Skeletal muscle cell (primary cell): Measurements from ENCODE around the gene CFAP57.
A peak's percentile ranks its signal among the peaks of the same experiment; 100 is the strongest.

Source experiments
- DNase-seq: peaks from one replicate; pipeline ENCODE4 v3.0.0-alpha.2; 2010; ENCODE audit warnings: low read depth
- H3K4me3 ChIP-seq: 2 replicates; pipeline ENCODE4 v1.5.1; 2011; ENCODE audit warnings: low read depth, mild to moderate bottlenecking, control low read depth, low read length, moderate library complexity

CFAP57 gene

DNA sequence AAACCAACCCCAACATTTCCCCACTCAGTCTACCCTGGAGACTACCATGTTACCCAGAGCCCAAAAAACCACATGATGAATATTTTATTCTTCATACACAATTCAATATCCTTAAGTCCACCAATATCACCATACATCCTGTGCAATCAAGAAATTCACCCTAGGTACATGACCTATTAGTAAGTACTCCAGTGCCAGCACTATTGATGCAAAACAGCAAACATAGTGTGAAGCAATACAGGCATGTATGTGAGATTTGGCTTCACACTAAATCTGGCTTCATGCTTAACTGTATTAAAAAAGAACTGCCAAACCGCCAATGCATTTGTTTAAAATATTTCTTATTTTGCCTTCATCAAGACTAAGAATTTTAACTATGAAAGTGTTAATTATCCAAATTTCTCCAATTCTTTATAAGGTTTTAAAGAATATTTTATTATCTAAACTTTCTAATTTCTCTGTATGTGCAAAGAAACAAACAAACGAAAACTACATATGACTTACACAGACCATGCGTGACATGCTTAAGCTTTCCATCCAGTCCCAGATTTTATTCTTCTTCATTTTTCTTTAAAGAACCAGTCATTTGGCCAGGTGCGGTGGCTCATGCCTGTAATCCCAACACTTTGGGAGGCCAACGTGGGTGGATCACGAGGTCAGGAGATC, 75.3 kb downstream of the CFAP57 start:
- no peak for DNase-seq
- no peak overlapping the region for H3K4me3 ChIP-seq

DNA sequence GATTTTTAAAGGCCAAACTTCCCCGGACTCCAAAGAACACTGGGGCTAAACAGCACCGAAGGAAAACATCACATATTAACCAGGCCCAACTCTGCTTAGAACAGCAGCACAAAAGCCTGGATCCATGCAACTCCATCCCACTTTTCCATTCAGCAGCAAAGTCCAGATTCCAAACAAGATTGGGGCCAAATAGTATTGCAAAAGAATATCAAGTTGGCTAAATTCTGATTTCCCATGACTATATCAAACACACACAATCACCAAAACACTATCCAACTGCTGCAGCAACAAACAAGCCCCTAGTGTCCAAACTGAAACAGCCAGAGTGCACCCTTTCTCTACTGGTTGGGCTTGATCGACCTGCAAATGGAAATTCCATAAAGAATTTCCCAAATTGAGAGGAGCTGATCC, 78.2 kb downstream of the CFAP57 start:
- DNase-seq: no peak
- no peak overlapping the region for H3K4me3 ChIP-seq

DNA sequence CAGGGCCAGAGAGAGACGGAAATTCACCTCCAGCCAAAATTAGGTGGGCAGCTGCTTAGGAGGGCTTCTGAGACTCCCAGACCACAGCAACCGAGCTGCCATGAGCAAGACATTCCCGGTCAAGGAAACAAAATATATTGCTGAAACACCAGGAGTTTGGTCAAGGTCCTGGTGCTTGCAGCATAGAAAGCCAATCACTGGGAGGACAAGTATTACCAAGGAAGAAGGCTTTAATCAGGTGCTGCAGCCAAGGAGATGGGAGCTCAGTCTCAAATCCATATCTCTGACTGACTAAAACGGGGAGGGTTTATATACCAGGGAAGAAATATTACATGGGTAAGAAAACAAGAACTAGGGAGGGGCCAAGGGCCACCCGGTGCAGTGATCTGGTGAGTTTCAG, 78.9 kb downstream of the CFAP57 start:
- DNase-seq: no peak
- no peak overlapping the region for H3K4me3 ChIP-seq

DNA sequence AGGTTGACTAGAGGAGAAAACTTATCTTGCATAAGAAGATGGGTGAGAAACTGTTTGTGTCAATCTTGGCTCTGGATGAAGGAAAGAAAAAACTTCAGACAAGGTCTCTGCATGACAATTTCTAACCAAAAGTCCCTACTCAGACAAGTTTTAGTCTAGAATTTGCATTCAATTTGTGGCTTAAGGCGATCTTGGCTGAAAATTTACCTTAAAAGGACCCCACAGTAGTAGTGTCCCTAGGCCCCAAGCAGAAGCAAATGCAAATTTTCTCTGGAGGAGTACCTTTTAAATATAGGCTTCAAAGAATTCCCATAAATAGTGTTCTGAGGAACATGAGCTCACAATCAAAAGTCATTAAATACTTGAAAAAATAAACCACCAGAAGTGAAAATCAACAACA, 80.1 kb downstream of the CFAP57 start:
- no peak for DNase-seq
- H3K4me3 ChIP-seq: no peak overlapping the region

DNA sequence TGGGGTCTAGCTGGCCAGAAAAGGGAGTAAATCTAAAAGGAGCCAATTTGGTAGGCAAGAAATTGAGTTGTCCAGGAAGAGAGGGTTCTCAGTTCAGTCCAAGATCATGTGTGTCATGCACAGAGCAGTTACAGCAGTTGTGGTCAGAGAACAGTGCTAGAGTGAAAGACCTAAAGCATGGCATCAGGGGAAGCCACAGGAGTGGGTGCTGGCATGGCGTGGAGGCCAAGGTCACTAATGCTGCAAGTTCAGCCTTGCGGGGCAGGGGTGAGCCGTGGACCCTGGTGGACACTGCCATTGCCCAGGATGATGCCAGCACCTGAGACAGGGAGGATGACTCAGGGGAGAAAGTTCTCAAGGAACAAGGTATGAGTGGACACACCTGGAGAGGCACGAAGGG, 81.0 kb downstream of the CFAP57 start:
- no peak for DNase-seq
- H3K4me3 ChIP-seq: no peak overlapping the region

DNA sequence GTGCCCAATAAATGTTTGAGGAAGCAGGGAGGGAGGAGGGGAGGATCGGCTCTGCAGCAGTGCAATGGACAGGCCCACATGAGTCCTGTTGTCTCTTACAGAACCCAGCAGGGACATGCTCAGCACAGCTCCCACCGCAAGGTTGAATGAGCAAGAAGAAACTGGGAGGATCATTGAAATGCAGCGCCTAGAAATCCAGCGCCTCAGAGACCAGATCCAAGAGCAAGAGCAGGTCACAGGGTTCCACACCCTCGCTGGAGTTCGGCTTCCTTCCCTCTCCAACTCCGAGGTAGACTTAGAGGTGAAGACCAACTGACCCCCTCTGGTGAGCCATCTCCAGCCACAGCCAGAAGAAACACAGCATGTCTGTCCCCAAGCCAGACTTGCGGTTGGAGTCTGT, 81.7 kb downstream of the CFAP57 start:
- DNase-seq: no peak
- H3K4me3 ChIP-seq: no peak overlapping the region

DNA sequence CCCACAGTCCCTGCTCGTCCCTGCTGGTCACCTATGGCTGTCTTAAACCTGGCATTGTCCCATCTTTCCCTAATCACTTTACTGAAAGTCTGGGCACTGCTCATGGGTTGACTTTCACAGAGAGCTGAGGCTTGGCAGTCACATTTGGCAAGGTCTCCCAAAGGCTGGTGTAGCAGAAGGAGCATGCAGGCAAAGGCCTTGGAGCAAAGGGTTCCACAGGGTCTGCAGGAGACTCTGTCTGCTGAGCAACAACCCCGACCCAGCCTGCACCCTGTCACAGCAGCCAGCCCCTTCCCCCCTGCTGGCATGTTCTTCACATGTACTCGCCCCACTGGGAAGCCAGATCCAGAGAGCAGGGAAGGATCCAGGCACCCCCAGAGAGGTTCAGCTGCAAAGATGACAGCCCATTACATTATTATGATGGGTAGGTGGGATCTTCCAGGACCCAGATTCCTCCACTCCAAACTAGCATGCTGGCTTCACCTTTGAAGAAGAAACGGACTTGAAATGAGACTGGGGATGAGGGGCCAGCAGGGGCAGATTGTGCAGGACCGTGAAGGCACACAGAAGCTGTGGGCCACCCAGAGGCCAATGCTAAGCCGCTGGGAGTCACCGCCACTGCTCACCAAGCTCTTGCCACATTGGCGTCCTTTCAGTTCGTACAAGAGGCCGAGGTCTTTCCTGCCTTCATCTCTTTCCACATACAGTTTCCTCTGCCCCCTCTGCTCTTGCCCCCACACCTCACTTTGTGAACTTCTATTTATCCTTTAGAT, 83.5 kb downstream of the CFAP57 start:
- DNase-seq: no peak

DNA sequence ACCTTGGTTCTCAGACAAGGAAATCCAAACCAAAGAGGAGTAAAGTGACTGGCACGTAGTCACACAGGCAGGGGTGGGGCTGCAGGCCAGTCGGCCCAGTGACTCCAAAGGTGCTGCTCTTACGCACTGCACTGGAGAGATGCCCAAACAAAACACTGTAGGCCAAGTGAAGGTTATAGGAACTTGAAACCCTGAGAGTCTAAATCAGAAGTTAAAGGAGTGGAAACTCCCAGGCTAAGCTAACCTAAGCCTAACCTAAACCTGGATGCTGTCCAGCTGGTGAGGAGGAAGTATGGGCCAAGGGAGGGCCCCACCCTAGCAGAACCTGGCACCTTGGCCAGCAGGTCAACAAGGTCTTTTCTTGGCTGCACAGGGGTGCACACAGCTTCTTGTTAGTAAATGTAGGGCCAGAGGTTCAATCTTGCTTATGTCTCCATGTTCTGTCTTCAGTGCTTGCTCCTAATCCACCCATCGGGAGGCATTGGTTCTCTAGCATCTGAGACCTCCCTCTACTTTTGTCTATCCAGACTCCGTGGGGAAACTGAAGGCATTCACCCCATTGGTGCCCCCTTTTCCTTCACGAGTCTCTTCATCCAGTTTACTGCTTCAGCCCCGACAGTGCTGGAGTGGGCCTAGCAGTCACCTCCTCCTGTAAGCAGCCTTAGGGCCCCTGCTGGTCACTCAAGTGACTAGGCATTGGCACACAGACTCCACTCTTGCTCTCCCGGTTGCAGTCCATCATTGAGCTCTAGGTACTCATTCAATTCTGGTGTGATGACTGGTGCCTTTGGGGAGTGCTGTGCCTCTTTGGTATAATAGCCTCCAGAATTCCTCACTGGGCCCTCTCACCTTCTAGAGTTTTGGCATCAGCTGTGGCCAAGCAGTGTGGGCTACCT, 84.8 kb downstream of the CFAP57 start:
- no peak for DNase-seq
- H3K4me3 ChIP-seq: no peak overlapping the region

More for the DNA sequence above, 83.5 kb downstream of the CFAP57 start:
- no peak overlapping the region for H3K4me3 ChIP-seq

DNA sequence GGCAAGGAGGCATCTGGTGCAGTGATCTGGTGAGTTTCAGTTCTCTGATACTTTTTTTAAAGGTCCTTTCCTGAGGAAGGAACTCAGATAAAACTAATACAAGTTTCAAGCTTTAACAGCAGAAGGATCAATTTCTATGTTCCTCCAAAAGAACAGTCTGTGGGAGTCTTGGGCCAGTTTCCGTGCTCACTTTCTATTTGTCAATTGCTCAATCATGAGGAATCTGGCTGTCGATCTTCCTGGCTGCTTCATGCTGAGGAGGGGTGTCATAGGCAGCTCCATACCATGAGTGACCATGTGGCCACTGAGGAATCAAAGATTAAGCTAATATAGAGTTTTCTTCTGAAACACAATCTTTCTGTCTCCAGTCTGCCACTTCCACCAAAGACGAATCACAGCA, 86.2 kb downstream of the CFAP57 start:
- DNase-seq: no peak
- no peak overlapping the region for H3K4me3 ChIP-seq

DNA sequence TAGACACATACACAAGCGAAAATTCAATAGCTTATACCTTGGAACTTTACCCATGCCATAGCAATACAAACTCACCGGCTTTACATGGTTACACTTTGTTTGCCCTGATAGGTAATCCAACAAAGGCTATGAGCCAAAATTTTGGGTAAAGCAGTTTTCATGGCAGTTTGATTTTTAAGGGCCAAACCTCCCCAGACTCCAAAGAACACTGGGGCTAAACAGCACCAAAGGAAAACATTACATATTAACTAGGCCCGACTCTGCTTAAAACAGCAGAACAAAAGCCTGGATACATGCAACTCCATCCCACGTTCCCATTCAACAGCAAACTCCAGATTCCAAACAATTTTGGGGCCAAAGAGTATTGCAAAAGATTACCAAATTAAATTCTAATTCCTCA, 93.3 kb downstream of the CFAP57 start:
- DNase-seq: no peak
- H3K4me3 ChIP-seq: no peak overlapping the region

DNA sequence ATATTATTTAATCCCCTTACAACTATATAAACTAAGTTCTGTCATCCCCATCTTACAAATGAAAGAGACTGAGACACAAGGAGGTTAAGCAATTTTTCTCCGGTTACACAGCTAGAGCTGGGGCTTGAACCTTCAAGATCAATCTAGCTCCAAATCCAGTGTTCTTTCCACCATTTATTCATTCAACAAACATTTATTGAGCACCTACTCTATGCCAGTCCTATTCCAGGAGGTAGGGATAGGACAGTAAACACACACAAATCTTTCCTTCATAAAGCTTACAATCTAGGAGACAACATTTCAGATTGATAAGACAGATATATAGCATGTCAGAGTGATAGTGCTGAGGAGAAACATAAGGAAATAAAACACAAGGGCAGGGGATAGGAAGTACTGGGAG, 94.8 kb downstream of the CFAP57 start:
- no peak overlapping the region for H3K4me3 ChIP-seq
- DNase-seq: no peak

DNA sequence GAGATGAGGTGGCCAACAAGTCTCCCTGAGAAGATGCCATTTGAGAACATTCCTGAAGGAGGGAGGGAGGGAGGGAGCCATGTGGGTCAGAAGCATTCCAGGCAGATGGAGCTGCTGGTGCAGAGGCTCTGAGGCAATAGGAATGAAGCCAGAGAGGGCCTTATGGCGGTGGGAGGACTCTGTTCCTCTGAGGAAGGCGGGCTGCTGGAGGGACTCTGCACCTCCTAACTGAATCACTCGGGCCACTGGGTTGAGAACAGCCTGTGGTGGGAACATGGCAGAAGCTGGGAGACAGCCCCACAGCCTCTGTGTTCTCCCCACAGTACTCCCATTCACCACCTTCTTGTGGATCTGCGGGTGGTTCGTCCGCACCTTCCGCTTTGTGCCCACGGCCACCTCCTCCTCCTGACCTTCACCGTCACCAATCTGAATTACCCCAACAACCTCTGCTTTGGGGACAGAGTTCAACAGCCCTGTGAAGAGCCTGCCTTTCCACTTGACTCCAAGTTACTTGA, 95.2 kb downstream of the CFAP57 start:
- H3K4me3 ChIP-seq: no peak overlapping the region
- DNase-seq: peak; percentile 65

DNA sequence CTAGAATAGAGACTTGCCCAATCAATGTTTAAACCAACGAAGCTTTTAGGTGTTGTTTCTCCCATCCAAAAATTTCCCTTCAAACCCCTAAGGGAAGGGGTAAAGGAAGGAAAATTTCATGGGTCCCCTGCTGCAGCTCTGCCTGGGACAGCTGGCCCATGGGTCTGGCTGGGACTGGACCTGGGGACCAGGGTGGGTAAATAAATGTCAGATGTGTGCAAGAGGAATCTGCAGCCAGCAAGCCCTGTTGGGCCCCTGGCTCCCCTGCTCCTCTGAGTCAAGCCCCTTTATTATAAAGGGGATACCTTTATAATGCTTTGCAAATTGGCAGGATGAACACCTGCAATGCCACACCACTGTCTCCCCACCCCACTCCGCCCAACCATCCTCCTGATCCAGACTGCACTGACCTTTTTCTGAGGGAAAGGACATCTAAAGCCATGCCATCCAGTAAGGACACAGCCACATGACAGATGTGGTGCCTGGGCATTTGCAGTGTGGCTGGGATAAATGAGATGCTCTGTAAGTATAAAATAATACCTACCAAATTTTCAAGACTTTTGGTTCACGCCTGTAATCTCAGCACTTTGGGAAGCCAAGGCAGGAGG, 95.8 kb downstream of the CFAP57 start:
- no peak for DNase-seq
- no peak overlapping the region for H3K4me3 ChIP-seq

DNA sequence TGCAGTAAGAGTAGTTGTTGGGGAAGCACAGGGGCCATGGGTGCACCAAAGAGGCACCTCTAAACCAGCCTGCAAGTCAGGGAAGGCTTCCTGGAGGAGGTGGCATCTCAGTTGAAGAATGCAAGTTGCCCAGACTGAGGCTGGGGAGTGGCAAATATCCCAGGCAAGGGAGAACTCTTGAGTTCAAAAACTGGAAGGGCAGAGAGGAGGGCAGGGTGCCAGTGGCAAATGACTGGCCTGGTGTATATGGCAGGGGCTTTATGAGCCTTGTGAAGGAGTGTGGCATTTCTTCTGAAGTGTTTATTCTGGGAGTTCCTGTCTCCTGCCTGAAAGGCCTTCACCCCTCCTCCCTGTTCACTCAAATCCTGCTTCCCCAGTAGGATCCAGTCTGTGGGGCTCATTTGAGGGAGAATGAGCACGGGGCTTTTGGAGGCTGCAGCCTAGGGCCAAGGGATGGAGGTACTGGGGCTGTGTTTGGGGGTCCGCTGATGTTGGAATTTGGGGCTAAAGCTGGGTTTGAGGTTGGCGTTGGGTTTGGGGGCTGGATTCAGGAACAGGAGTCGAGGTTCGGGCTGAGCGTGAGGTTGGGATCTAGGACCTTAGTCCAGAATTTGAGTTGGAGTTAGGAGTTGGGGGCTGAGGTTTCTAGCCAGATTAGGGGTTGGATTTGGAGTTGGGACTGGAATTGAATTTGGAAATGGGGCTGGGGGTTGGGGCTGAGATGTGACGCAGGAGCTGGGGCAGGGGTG, 97.7 kb downstream of the CFAP57 start, which contains the start of gene TMEM125:
Gene TMEM125, plus strand, starts transcription at position 357 of the 749 bp plus-strand sequence. CDS start 2,740 bp downstream, outside the sequence.
- H3K4me3 ChIP-seq: no peak within 1 kb of the TSS
- DNase-seq: no peak

DNA sequence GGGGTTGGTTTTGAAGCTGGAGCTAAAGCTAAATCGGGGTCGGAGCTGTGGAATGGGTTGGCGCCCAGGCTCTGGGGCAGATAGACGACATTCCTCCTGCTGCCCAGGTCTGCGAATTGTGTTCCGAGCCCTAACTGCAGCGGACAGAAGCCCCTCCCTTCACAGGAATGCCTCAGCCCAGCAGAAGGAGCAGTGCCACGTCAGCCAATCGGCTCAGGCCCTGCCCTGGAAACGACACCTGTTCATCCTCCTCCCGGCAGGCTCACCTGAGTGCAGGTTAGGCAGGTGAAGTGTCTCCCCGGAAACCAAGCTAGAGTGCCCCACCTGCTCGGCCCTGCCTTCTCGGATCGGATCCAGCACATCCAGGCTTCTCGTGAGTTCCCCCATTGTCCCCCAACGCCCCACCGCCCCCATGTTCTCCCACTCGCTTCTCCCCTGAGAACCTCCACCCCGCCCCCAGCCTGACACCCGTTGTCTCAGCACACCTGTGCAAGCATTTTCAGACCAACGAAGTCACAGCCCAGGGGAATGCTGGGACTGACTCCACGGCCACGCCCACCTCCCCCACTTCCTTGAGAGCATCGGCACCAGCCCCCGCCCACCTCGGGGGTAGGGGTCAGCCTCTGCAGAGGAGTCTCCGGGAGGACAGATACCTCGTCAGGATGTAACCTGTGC, 98.4 kb downstream of the CFAP57 start:
- H3K4me3 ChIP-seq: no peak overlapping the region
- no peak for DNase-seq

DNA sequence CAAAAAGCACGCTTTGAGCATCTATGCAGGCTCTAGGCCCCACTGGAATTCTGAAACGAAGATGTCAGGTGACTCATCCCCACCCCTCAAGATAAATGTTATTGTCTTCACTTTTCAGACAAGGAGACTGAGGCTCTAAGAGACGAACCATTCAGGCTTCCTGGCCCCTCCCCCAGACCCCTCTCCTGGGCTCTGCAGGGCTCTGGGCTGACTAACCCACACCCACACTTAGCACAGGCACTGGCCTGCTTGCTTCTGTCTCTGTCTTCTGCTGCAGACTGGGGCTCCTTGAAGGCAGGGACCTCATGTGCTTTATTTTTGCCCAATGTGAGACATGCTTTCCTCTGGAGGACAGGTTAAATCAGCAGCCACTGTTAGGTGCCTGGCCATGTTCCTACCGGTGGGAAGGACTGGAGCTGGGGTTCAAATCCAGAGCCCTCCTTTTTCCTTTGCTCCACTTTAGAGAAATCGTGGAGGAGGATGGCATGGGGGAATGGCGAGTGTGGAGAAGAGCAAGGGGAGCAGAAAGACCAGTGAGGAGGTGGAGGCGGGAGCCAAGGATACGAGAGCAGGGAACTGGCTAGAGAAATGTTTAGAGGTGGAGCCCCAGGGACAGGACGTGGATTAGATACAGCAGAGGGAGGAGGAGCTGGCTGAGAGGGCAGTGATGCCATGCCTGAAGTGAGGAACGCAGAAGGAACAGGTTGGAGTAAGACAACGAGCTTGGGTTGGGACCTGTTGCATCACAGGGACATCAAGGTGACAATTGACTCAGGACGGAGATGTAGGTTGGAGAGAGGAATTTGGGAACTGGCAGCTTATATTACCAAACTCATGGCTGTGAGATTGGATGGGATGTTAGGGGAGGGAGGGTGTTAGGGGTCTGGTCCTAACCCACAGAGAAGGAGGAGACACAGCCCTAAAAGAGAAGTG, 99.3 kb downstream of the CFAP57 start:
- no peak overlapping the region for H3K4me3 ChIP-seq
- no peak for DNase-seq

DNA sequence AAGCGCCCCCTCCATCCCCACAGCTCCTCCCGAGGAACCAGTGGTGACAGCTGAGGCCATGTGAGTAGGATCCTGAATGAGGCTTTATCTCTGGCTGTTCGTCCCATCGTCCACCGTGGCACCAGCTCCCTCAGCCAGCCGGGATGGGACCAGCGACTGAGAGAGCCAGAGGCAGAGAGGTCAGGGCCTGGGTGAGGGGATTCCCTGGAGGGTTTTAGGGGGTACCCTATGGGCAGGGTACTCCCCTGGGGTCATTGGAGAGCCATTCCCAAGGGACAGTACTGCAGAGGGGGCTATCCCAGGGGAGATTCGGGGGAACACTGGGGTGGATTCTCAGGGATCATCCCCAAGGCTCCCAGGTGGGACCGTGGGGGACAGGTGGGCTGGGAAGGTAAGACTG, 100.0 kb downstream of the CFAP57 start:
- DNase-seq: no peak
- no peak overlapping the region for H3K4me3 ChIP-seq
